GM19372 (cell line): ENCODE results near the gene DESI1.
"Not testable (repeated sequence)": the region's sequence is repeated elsewhere in the genome, so short reads cannot be mapped to it uniquely, and the experiment has no call there.

Source experiments
- ATAC-seq: cut with Tn5 transposase; IDR thresholded peaks from one replicate; pipeline ENCODE4 v1.9.1; 2021; ENCODE audit warnings: mild to moderate bottlenecking, low read depth, moderate library complexity; ENCODE audit not compliant: unreplicated experiment

DESI1 gene

GRCh38 chr22:41589391-41590241, 31.2 kb downstream of the DESI1 start, which contains the start of gene PMM1:
TSS of gene PMM1 (minus strand) at chr22:41589840. CDS start at chr22:41589805, 35 bp downstream.
- ATAC-seq, result peak; percentile 97

- ATAC-seq, result no peak
Observed at GRCh38 chr22:41587347-41587723, 33.5 kb downstream of the DESI1 start.

- ATAC-seq, result no peak
Observed at GRCh38 chr22:41585898-41586297, 34.9 kb downstream of the DESI1 start.

- no peak for ATAC-seq
Observed at GRCh38 chr22:41584881-41585280, 36.0 kb downstream of the DESI1 start.

- ATAC-seq, result no peak
Observed at GRCh38 chr22:41582694-41583093, 38.1 kb downstream of the DESI1 start.

- no peak for ATAC-seq
Observed at GRCh38 chr22:41579997-41580355, 40.9 kb downstream of the DESI1 start.

- ATAC-seq, result no peak
Observed at GRCh38 chr22:41579297-41579996, 41.4 kb downstream of the DESI1 start.

GRCh38 chr22:41578818-41579217, 42.0 kb downstream of the DESI1 start:
- ATAC-seq, result no peak

- ATAC-seq, result no peak
Observed at GRCh38 chr22:41578114-41578513, 42.7 kb downstream of the DESI1 start.

- no peak for ATAC-seq
Observed at GRCh38 chr22:41576877-41577276, 44.0 kb downstream of the DESI1 start.

- no peak for ATAC-seq
Observed at GRCh38 chr22:41575533-41575932, 45.3 kb downstream of the DESI1 start.

- ATAC-seq, result no peak
Observed at GRCh38 chr22:41574847-41575381, 45.9 kb downstream of the DESI1 start.

- ATAC-seq, result no peak
Observed at GRCh38 chr22:41573677-41574076, 47.2 kb downstream of the DESI1 start.

- not testable (repeated sequence) for ATAC-seq
Observed at GRCh38 chr22:41572305-41572704, 48.5 kb downstream of the DESI1 start.

- ATAC-seq, result no peak
Observed at GRCh38 chr22:41571786-41572185, 49.1 kb downstream of the DESI1 start.

- ATAC-seq, result no peak
Observed at GRCh38 chr22:41570221-41570620, 50.6 kb downstream of the DESI1 start.

- no peak for ATAC-seq
Observed at GRCh38 chr22:41568811-41569210, 52.0 kb downstream of the DESI1 start.

- no peak for ATAC-seq
Observed at GRCh38 chr22:41567512-41567768, 53.4 kb downstream of the DESI1 start.

- no peak for ATAC-seq
Observed at GRCh38 chr22:41565403-41566054, 55.3 kb downstream of the DESI1 start.

- no peak for ATAC-seq
Observed at GRCh38 chr22:41564563-41564962, 56.3 kb downstream of the DESI1 start.

GRCh38 chr22:41563051-41563711, 57.7 kb downstream of the DESI1 start:
- ATAC-seq, result no peak
